ENCODE results near the gene MAST1. TPM values are rescaled to one million over a fixed set of nuclear protein-coding genes. Genes with fewer than 3 reads are reported as not detected.

Gene MAST1
- total RNA-seq, 1 donor from 2014 or later = 5.3 TPM

GRCh38 chr19:12793290-12794195 lies 44.8 kb upstream of the MAST1 start:
- H3K9me3 Mint-ChIP-seq (ENCODE audit: low read depth) = no peaks in the 10 kb centered on the region
- TF ChIP-seq CTCF (IDR thresholded peaks at IDR 0.05; ENCODE audit: unreplicated experiment) = peak; percentile 5
- peaks cover 18% of the 10 kb centered on the region for H3K27me3 Mint-ChIP-seq
- H3K27ac Mint-ChIP-seq = peak overlapping the region; percentile 92
- H3K4me1 Mint-ChIP-seq (ENCODE audit: low read depth) = peaks cover 18% of the 10 kb centered on the region
- peak overlapping the region; percentile 80 for H3K4me3 Mint-ChIP-seq (ENCODE audit: low read depth)
- peaks cover 1% of the 10 kb centered on the region for H3K36me3 Mint-ChIP-seq (ENCODE audit: insufficient read depth)
- DNase-seq (ENCODE audit: low spot score, unreplicated experiment) = peak; percentile 85

- no peak for TF ChIP-seq CTCF (IDR thresholded peaks at IDR 0.05; ENCODE audit: unreplicated experiment)
Measured at GRCh38 chr19:12794196-12794941, 43.9 kb upstream of the MAST1 start.

GRCh38 chr19:12794971-12795381 lies 43.3 kb upstream of the MAST1 start:
- Mint-ChIP-seq H3K9me3 (ENCODE audit: low read depth) (no peaks in the 10 kb centered on the region), H3K4me3 (ENCODE audit: low read depth) (no peak overlapping the region), H3K4me1 (ENCODE audit: low read depth) (peaks cover 15% of the 10 kb centered on the region), H3K27ac (no peak overlapping the region), H3K27me3 (peaks cover 11% of the 10 kb centered on the region), H3K36me3 (ENCODE audit: insufficient read depth) (peaks cover 6% of the 10 kb centered on the region)
- no peak for TF ChIP-seq CTCF (IDR thresholded peaks at IDR 0.05; ENCODE audit: unreplicated experiment)
- no peak for DNase-seq (ENCODE audit: low spot score, unreplicated experiment)

More at GRCh38 chr19:12794196-12794941, 43.9 kb upstream of the MAST1 start:
- Mint-ChIP-seq H3K27ac (peak overlapping the region; percentile 55), H3K4me1 (ENCODE audit: low read depth) (peaks cover 14% of the 10 kb centered on the region), H3K9me3 (ENCODE audit: low read depth) (no peaks in the 10 kb centered on the region), H3K27me3 (peaks cover 12% of the 10 kb centered on the region), H3K4me3 (ENCODE audit: low read depth) (peak overlapping the region; percentile 58), H3K36me3 (ENCODE audit: insufficient read depth) (peaks cover 3% of the 10 kb centered on the region)
- no peak for DNase-seq (ENCODE audit: low spot score, unreplicated experiment)

- Mint-ChIP-seq H3K9me3 (ENCODE audit: low read depth) (no peaks in the 10 kb centered on the region), H3K27me3 (peaks cover 2% of the 10 kb centered on the region), H3K27ac (no peak overlapping the region), H3K36me3 (ENCODE audit: insufficient read depth) (peaks cover 6% of the 10 kb centered on the region), H3K4me3 (ENCODE audit: low read depth) (peak overlapping the region; percentile 4), H3K4me1 (ENCODE audit: low read depth) (peaks cover 14% of the 10 kb centered on the region)
- peak; percentile 63 for DNase-seq (ENCODE audit: low spot score, unreplicated experiment)
- peak; percentile 91 for TF ChIP-seq CTCF (IDR thresholded peaks at IDR 0.05; ENCODE audit: unreplicated experiment)
Measured at GRCh38 chr19:12796146-12797071, 41.9 kb upstream of the MAST1 start.

Measured in progenitor cell of endocrine pancreas (in vitro differentiated cells).